Osteocyte (in vitro differentiated cells): Measurements from ENCODE around the gene STUM. TPM values are rescaled to one million over a fixed set of nuclear protein-coding genes. Genes with fewer than 3 reads are reported as not detected.

Experiments used
- DNase-seq: peaks from one replicate; pipeline ENCODE4 v3.0.0; 2021; ENCODE audit warnings: mixed read lengths; ENCODE audit not compliant: unreplicated experiment; ENCODE audit errors: extremely low spot score
- H3K27ac Mint-ChIP-seq: one replicate; pipeline ENCODE4 v1.8.0; 2021; ENCODE audit warnings: mild to moderate bottlenecking, mixed read lengths; ENCODE audit not compliant: unreplicated experiment
- H3K27me3 Mint-ChIP-seq: one replicate; pipeline ENCODE4 v1.8.0; 2021; ENCODE audit warnings: mixed read lengths; ENCODE audit not compliant: unreplicated experiment
- H3K36me3 Mint-ChIP-seq: one replicate; pipeline ENCODE4 v1.8.0; 2021; ENCODE audit warnings: mixed read lengths; ENCODE audit not compliant: unreplicated experiment
- H3K4me1 Mint-ChIP-seq: one replicate; pipeline ENCODE4 v1.8.0; 2021; ENCODE audit warnings: mixed read lengths; ENCODE audit not compliant: unreplicated experiment
- H3K4me3 Mint-ChIP-seq: one replicate; pipeline ENCODE4 v1.8.0; 2021; ENCODE audit warnings: mild to moderate bottlenecking, moderate library complexity, mixed read lengths; ENCODE audit not compliant: unreplicated experiment
- H3K9me3 Mint-ChIP-seq: one replicate; pipeline ENCODE4 v1.8.0; 2021; ENCODE audit warnings: mixed read lengths; ENCODE audit not compliant: unreplicated experiment
- CTCF ChIP-seq: fragments of 200-600 bp; sonication (generic); IDR thresholded peaks from 2 replicates; pipeline ENCODE4 v1.5.0; 2021; ENCODE audit warnings: antibody characterized with exemption, mild to moderate bottlenecking, moderate library complexity
- total RNA-seq: library from RNA; stranded (reverse); gene quantifications from 2 replicates; pipeline ENCODE4 v1.2.1, GENCODE V29; 2021

Gene STUM
- total RNA-seq, 1 donor from 2014 or later = 0.35 TPM

- H3K4me1 Mint-ChIP-seq = peaks cover 41% of the 10 kb centered on the region
- TF ChIP-seq CTCF = no peak
- H3K27me3 Mint-ChIP-seq = peaks cover 27% of the 10 kb centered on the region
- DNase-seq = no peak
- H3K27ac Mint-ChIP-seq = no peak overlapping the region
- no peak overlapping the region for H3K4me3 Mint-ChIP-seq
- no peaks in the 10 kb centered on the region for H3K9me3 Mint-ChIP-seq
- no peaks in the 10 kb centered on the region for H3K36me3 Mint-ChIP-seq
These were observed 52.9 kb downstream of the STUM start for GRCh38 chr1:226601456-226601855.

GRCh38 chr1:226602186-226603021, 53.8 kb downstream of the STUM start:
- Mint-ChIP-seq H3K4me1 (peaks cover 41% of the 10 kb centered on the region), H3K4me3 (peak overlapping the region; percentile 3), H3K27ac (peak overlapping the region; percentile 82), H3K27me3 (peaks cover 25% of the 10 kb centered on the region), H3K36me3 (no peaks in the 10 kb centered on the region), H3K9me3 (no peaks in the 10 kb centered on the region)
- no peak for TF ChIP-seq CTCF
- no peak for DNase-seq

- no peaks in the 10 kb centered on the region for H3K9me3 Mint-ChIP-seq
- TF ChIP-seq CTCF = no peak
- no peak for DNase-seq
- H3K27me3 Mint-ChIP-seq = peaks cover 17% of the 10 kb centered on the region
- peaks cover 41% of the 10 kb centered on the region for H3K4me1 Mint-ChIP-seq
- peak overlapping the region; percentile 82 for H3K27ac Mint-ChIP-seq
- H3K36me3 Mint-ChIP-seq = no peaks in the 10 kb centered on the region
- peak overlapping the region; percentile 3 for H3K4me3 Mint-ChIP-seq
These were observed 54.7 kb downstream of the STUM start for GRCh38 chr1:226603022-226603857.

- Mint-ChIP-seq H3K27me3 (peaks cover 10% of the 10 kb centered on the region), H3K4me1 (peaks cover 36% of the 10 kb centered on the region), H3K9me3 (no peaks in the 10 kb centered on the region), H3K27ac (no peak overlapping the region), H3K4me3 (no peak overlapping the region), H3K36me3 (no peaks in the 10 kb centered on the region)
- TF ChIP-seq CTCF = no peak
- DNase-seq = no peak
These were observed 55.4 kb downstream of the STUM start for GRCh38 chr1:226603858-226604559.
